Measurements from ENCODE around the gene MRPS18A. TPM values are rescaled to one million over a fixed set of nuclear protein-coding genes. Genes with fewer than 3 reads are reported as not detected.

The MRPS18A gene
- total and polyA plus RNA-seq, 9 of the 15 experiments (the other 6 are each of a cell fraction or from before 2014, with no cell fraction given): 87.5 to 243 (median 125) TPM

DNA sequence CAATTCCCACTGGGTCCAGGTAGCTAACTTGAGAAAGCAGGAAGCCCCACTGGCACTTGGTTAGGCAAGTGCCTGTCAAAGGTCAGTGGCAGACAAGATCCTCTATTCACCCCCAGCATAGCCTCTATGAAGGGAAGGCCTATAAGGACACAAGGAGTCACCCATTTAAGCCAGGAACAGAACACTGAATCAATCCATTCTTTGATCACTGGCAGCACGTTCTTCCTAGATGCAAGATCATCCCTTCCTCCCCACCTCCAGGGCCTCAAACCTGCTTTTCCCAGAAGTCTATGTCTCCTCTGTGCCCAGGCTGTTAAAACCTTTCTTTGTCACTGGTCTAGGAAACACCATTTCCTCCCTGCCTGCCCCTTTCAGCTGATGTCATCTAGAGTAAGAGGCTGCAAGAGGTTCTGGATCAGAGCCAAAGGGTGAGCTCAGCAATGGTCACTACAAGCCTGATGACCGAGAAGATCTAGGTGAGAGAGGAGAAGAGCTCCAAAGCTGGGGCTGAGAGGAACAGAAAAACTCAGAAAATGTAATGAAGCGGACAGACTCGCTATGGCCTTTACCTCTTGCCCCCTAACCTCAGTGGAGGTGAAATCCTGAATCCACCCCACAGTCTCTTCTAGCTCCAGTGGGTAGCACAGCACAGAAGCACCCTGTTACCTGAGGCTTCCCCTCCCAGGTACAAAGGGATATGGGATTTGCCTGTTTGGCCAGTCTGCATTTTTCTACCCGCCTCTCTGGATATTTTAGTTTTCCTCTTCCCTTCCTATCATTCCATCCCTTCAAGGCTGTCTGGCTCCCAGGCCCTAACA, 60.4 kb downstream of the MRPS18A start (continued):
- no peak; the same call in 1 of the 2 replicates for TF ChIP-seq NR2C2 (CRISPR knock-in tag; IDR thresholded peaks at IDR 0.05)
- no peak for TF ChIP-seq NR2C2 (tag; IDR thresholded peaks at IDR 0.05)
- peak; percentile 72 for TF ChIP-seq SOX6 (IDR thresholded peaks at IDR 0.05)
- TF ChIP-seq MEIS2 (IDR thresholded peaks at IDR 0.05; ENCODE audit: partially characterized antibody): peak; percentile 14
- no peak for TF ChIP-seq BRCA1 (IDR thresholded peaks at IDR 0.05)
- TF ChIP-seq BRCA1 (CRISPR knock-in tag; IDR thresholded peaks at IDR 0.05): no peak
- peak; percentile 71; the same call in 1 of the 2 replicates for TF ChIP-seq ZNF311 (CRISPR knock-in tag; IDR thresholded peaks at IDR 0.05)
- TF ChIP-seq, protein P1, sequence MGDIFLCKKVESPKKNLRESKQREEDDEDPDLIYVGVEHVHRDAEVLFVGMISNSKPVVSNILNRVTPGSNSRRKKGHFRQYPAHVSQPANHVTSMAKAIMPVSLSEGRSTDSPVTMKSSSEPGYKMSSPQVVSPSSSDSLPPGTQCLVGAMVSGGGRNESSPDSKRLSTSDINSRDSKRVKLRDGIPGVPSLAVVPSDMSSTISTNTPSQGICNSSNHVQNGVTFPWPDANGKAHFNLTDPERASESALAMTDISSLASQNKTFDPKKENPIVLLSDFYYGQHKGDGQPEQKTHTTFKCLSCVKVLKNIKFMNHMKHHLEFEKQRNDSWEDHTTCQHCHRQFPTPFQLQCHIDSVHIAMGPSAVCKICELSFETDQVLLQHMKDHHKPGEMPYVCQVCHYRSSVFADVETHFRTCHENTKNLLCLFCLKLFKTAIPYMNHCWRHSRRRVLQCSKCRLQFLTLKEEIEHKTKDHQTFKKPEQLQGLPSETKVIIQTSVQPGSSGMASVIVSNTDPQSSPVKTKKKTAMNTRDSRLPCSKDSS (IDR thresholded peaks at IDR 0.05; ENCODE audit: low read depth, partially characterized antibody): no peak
- TF ChIP-seq MIER1 (IDR thresholded peaks at IDR 0.05; ENCODE audit: low read depth): no peak
- TF ChIP-seq MED1 (CRISPR knock-in tag; IDR thresholded peaks at IDR 0.05; ENCODE audit: borderline replicate concordance): no peak
- TF ChIP-seq ZNF239 (CRISPR knock-in tag; IDR thresholded peaks at IDR 0.05): peak; percentile 69; the same call in 1 of the 2 replicates
- no peak for TF ChIP-seq ETS2 (tag; IDR thresholded peaks at IDR 0.05; ENCODE audit: borderline replicate concordance, poor library complexity, severe bottlenecking)
- TF ChIP-seq GTF2E2 (tag; IDR thresholded peaks at IDR 0.05): peak; percentile 96
- TF ChIP-seq FOXK1 (CRISPR knock-in tag; IDR thresholded peaks at IDR 0.05; ENCODE audit: borderline replicate concordance): peak; percentile 74
- TF ChIP-seq RBBP5 (IDR thresholded peaks at IDR 0.05; ENCODE audit: borderline replicate concordance, insufficient read depth, low read length, poor library complexity, severe bottlenecking): peak; percentile 25
- TF ChIP-seq ZKSCAN3 (CRISPR knock-in tag; IDR thresholded peaks at IDR 0.05): no peak
- TF ChIP-seq CBFB (CRISPR knock-in tag; IDR thresholded peaks at IDR 0.05): 0 out of 2 replicates have a peak, but pooled peaks have one; percentile 25
- TF ChIP-seq, protein P2, sequence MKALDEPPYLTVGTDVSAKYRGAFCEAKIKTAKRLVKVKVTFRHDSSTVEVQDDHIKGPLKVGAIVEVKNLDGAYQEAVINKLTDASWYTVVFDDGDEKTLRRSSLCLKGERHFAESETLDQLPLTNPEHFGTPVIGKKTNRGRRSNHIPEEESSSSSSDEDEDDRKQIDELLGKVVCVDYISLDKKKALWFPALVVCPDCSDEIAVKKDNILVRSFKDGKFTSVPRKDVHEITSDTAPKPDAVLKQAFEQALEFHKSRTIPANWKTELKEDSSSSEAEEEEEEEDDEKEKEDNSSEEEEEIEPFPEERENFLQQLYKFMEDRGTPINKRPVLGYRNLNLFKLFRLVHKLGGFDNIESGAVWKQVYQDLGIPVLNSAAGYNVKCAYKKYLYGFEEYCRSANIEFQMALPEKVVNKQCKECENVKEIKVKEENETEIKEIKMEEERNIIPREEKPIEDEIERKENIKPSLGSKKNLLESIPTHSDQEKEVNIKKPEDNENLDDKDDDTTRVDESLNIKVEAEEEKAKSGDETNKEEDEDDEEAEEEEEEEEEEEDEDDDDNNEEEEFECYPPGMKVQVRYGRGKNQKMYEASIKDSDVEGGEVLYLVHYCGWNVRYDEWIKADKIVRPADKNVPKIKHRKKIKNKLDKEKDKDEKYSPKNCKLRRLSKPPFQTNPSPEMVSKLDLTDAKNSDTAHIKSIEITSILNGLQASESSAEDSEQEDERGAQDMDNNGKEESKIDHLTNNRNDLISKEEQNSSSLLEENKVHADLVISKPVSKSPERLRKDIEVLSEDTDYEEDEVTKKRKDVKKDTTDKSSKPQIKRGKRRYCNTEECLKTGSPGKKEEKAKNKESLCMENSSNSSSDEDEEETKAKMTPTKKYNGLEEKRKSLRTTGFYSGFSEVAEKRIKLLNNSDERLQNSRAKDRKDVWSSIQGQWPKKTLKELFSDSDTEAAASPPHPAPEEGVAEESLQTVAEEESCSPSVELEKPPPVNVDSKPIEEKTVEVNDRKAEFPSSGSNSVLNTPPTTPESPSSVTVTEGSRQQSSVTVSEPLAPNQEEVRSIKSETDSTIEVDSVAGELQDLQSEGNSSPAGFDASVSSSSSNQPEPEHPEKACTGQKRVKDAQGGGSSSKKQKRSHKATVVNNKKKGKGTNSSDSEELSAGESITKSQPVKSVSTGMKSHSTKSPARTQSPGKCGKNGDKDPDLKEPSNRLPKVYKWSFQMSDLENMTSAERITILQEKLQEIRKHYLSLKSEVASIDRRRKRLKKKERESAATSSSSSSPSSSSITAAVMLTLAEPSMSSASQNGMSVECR (CRISPR knock-in tag; IDR thresholded peaks at IDR 0.05): no peak
- TF ChIP-seq ZNF586 (CRISPR knock-in tag; conservative IDR thresholded peaks at IDR 0.05): peak; percentile 92
- TF ChIP-seq NCOA4 (IDR thresholded peaks at IDR 0.05; ENCODE audit: partially characterized antibody): no peak
- TF ChIP-seq GATAD2B (IDR thresholded peaks at IDR 0.05; ENCODE audit: borderline replicate concordance): no peak
